Measurements from ENCODE around the gene SCMH1.

- no peak for TF ChIP-seq CTCF (IDR thresholded peaks at IDR 0.05)
- TF ChIP-seq EP300 (IDR thresholded peaks at IDR 0.05; ENCODE audit: borderline replicate concordance in 1 of 2, low read depth in 1 of 2, low read length in 1 of 2) = no peak
These were observed 255.8 kb downstream of the SCMH1 start for GRCh38 chr1:40986328-40986783.

Data from SK-N-SH (cell line).